ENCODE results near the gene PLPP4. TPM values are rescaled to one million over a fixed set of nuclear protein-coding genes. Genes with fewer than 3 reads are reported as not detected.
"Not testable (repeated sequence)": the region's sequence is repeated elsewhere in the genome, so short reads cannot be mapped to it uniquely, and the experiment has no call there.

The PLPP4 gene
- total RNA-seq, 2 donors from 2014 or later: not detected

GRCh38 chr10:120480848-120481247 lies 23.8 kb downstream of the PLPP4 start:
- no peaks in the 10 kb centered on the region for H3K9me3 Mint-ChIP-seq
- no peak overlapping the region for H3K4me3 Mint-ChIP-seq
- H3K27me3 Mint-ChIP-seq (ENCODE audit: low read depth): peaks cover 4% of the 10 kb centered on the region
- H3K27ac Mint-ChIP-seq: no peak overlapping the region
- no peaks in the 10 kb centered on the region for H3K36me3 Mint-ChIP-seq (ENCODE audit: insufficient read depth in 2 of 2)
- no peak for DNase-seq
- ATAC-seq (replicated peaks in 1 of 2): no peak
- no peaks in the 10 kb centered on the region for H3K4me1 Mint-ChIP-seq (ENCODE audit: low read depth)

- Mint-ChIP-seq H3K4me3 (no peak overlapping the region), H3K9me3 (no peaks in the 10 kb centered on the region), H3K27me3 (ENCODE audit: low read depth) (peaks cover 4% of the 10 kb centered on the region), H3K4me1 (ENCODE audit: low read depth) (no peaks in the 10 kb centered on the region), H3K36me3 (ENCODE audit: insufficient read depth in 2 of 2) (no peaks in the 10 kb centered on the region), H3K27ac (no peak overlapping the region)
- DNase-seq (no peak), ATAC-seq (replicated peaks in 1 of 2) (no peak)
These were observed 26.0 kb downstream of the PLPP4 start for GRCh38 chr10:120483006-120483405.

- Mint-ChIP-seq H3K9me3 (no peaks in the 10 kb centered on the region), H3K4me1 (ENCODE audit: low read depth) (no peaks in the 10 kb centered on the region), H3K27me3 (ENCODE audit: low read depth) (peaks cover 4% of the 10 kb centered on the region), H3K27ac (no peak overlapping the region), H3K36me3 (ENCODE audit: insufficient read depth in 2 of 2) (no peaks in the 10 kb centered on the region), H3K4me3 (no peak overlapping the region)
- ATAC-seq (replicated peaks in 1 of 2) (no peak), DNase-seq (no peak)
These were observed 26.7 kb downstream of the PLPP4 start for GRCh38 chr10:120483651-120484301.

- Mint-ChIP-seq H3K4me1 (ENCODE audit: low read depth) (no peaks in the 10 kb centered on the region), H3K9me3 (no peaks in the 10 kb centered on the region), H3K36me3 (ENCODE audit: insufficient read depth in 2 of 2) (no peaks in the 10 kb centered on the region), H3K27me3 (ENCODE audit: low read depth) (no peaks in the 10 kb centered on the region), H3K4me3 (no peak overlapping the region), H3K27ac (no peak overlapping the region)
- ATAC-seq (replicated peaks in 1 of 2) (no peak), DNase-seq (no peak)
These were observed 28.9 kb downstream of the PLPP4 start for GRCh38 chr10:120485946-120486345.

GRCh38 chr10:120486671-120487205 lies 29.7 kb downstream of the PLPP4 start:
- Mint-ChIP-seq H3K9me3 (no peaks in the 10 kb centered on the region), H3K4me3 (no peak overlapping the region), H3K36me3 (ENCODE audit: insufficient read depth in 2 of 2) (no peaks in the 10 kb centered on the region), H3K27me3 (ENCODE audit: low read depth) (no peaks in the 10 kb centered on the region), H3K27ac (no peak overlapping the region), H3K4me1 (ENCODE audit: low read depth) (no peaks in the 10 kb centered on the region)
- ATAC-seq (replicated peaks in 1 of 2) (no peak), DNase-seq (no peak)

- Mint-ChIP-seq H3K4me1 (ENCODE audit: low read depth) (no peaks in the 10 kb centered on the region), H3K27me3 (ENCODE audit: low read depth) (no peaks in the 10 kb centered on the region), H3K36me3 (ENCODE audit: insufficient read depth in 2 of 2) (no peaks in the 10 kb centered on the region), H3K27ac (no peak overlapping the region), H3K4me3 (no peak overlapping the region), H3K9me3 (no peaks in the 10 kb centered on the region)
- DNase-seq (no peak), ATAC-seq (replicated peaks in 1 of 2) (no peak)
These were observed 33.3 kb downstream of the PLPP4 start for GRCh38 chr10:120490288-120490687.

- no peak for ATAC-seq (replicated peaks in 1 of 2)
- no peaks in the 10 kb centered on the region for H3K36me3 Mint-ChIP-seq (ENCODE audit: insufficient read depth in 2 of 2)
- H3K27me3 Mint-ChIP-seq (ENCODE audit: low read depth): no peaks in the 10 kb centered on the region
- H3K9me3 Mint-ChIP-seq: no peaks in the 10 kb centered on the region
- no peaks in the 10 kb centered on the region for H3K4me1 Mint-ChIP-seq (ENCODE audit: low read depth)
- no peak for DNase-seq
- no peak overlapping the region for H3K4me3 Mint-ChIP-seq
- no peak overlapping the region for H3K27ac Mint-ChIP-seq
These were observed 35.3 kb downstream of the PLPP4 start for GRCh38 chr10:120492346-120492745.

GRCh38 chr10:120493411-120494312 lies 36.6 kb downstream of the PLPP4 start:
- Mint-ChIP-seq H3K4me1 (ENCODE audit: low read depth) (no peaks in the 10 kb centered on the region), H3K4me3 (no peak overlapping the region), H3K27me3 (ENCODE audit: low read depth) (no peaks in the 10 kb centered on the region), H3K9me3 (no peaks in the 10 kb centered on the region), H3K27ac (no peak overlapping the region), H3K36me3 (ENCODE audit: insufficient read depth in 2 of 2) (no peaks in the 10 kb centered on the region)
- ATAC-seq (replicated peaks in 1 of 2): no peak
- no peak for DNase-seq

- Mint-ChIP-seq H3K4me3 (no peak overlapping the region), H3K9me3 (no peaks in the 10 kb centered on the region), H3K4me1 (ENCODE audit: low read depth) (no peaks in the 10 kb centered on the region), H3K27me3 (ENCODE audit: low read depth) (no peaks in the 10 kb centered on the region), H3K36me3 (ENCODE audit: insufficient read depth in 2 of 2) (no peaks in the 10 kb centered on the region), H3K27ac (no peak overlapping the region)
- ATAC-seq (replicated peaks in 1 of 2) (no peak), DNase-seq (no peak)
These were observed 37.3 kb downstream of the PLPP4 start for GRCh38 chr10:120494313-120494710.

- Mint-ChIP-seq H3K4me1 (ENCODE audit: low read depth) (no peaks in the 10 kb centered on the region), H3K27me3 (ENCODE audit: low read depth) (no peaks in the 10 kb centered on the region), H3K9me3 (peaks cover 0 to 3% of the 10 kb centered on the region in 2 donors), H3K36me3 (ENCODE audit: insufficient read depth in 2 of 2) (no peaks in the 10 kb centered on the region), H3K27ac (no peak overlapping the region), H3K4me3 (no peak overlapping the region)
- DNase-seq: no peak
- ATAC-seq (replicated peaks in 1 of 2): no peak
These were observed 38.4 kb downstream of the PLPP4 start for GRCh38 chr10:120495226-120496009.

GRCh38 chr10:120499883-120500282 lies 42.9 kb downstream of the PLPP4 start:
- H3K4me3 Mint-ChIP-seq: no peak overlapping the region
- peaks cover 3 to 4% of the 10 kb centered on the region in 2 donors for H3K9me3 Mint-ChIP-seq

GRCh38 chr10:120503689-120504088 lies 46.7 kb downstream of the PLPP4 start:
- H3K36me3 Mint-ChIP-seq (ENCODE audit: insufficient read depth in 2 of 2): no peaks in the 10 kb centered on the region
- no peak for ATAC-seq (replicated peaks in 1 of 2)
- no peak for DNase-seq
- peaks cover 3 to 4% of the 10 kb centered on the region in 2 donors for H3K9me3 Mint-ChIP-seq
- no peak overlapping the region for H3K4me3 Mint-ChIP-seq
- H3K27ac Mint-ChIP-seq: no peak overlapping the region
- H3K4me1 Mint-ChIP-seq (ENCODE audit: low read depth): peaks cover 9% of the 10 kb centered on the region
- no peaks in the 10 kb centered on the region for H3K27me3 Mint-ChIP-seq (ENCODE audit: low read depth)

More at GRCh38 chr10:120499883-120500282, 42.9 kb downstream of the PLPP4 start:
- Mint-ChIP-seq H3K27ac (no peak overlapping the region), H3K36me3 (ENCODE audit: insufficient read depth in 2 of 2) (no peaks in the 10 kb centered on the region), H3K4me1 (ENCODE audit: low read depth) (no peaks in the 10 kb centered on the region), H3K27me3 (ENCODE audit: low read depth) (no peaks in the 10 kb centered on the region)
- ATAC-seq (replicated peaks in 1 of 2) (no peak), DNase-seq (no peak)

GRCh38 chr10:120504227-120504626 lies 47.2 kb downstream of the PLPP4 start:
- not testable (repeated sequence) for H3K36me3 Mint-ChIP-seq (ENCODE audit: insufficient read depth in 2 of 2); H3K27ac Mint-ChIP-seq; DNase-seq; ATAC-seq (replicated peaks in 1 of 2); H3K4me3 Mint-ChIP-seq; H3K4me1 Mint-ChIP-seq (ENCODE audit: low read depth); H3K9me3 Mint-ChIP-seq; H3K27me3 Mint-ChIP-seq (ENCODE audit: low read depth)

Measured in activated T-cell treated with anti-CD3 and anti-CD28 coated beads, Interleukin-2, amount 50 U/mL, for 72 hours (primary cell).